Measurements from ENCODE around the gene CACNA2D2. TPM values are rescaled to one million over a fixed set of nuclear protein-coding genes. Genes with fewer than 3 reads are reported as not detected.

The CACNA2D2 gene
- polyA plus RNA-seq, 1 of the 3 experiments (the other 2 are of a cell fraction): 1.1 TPM

DNA sequence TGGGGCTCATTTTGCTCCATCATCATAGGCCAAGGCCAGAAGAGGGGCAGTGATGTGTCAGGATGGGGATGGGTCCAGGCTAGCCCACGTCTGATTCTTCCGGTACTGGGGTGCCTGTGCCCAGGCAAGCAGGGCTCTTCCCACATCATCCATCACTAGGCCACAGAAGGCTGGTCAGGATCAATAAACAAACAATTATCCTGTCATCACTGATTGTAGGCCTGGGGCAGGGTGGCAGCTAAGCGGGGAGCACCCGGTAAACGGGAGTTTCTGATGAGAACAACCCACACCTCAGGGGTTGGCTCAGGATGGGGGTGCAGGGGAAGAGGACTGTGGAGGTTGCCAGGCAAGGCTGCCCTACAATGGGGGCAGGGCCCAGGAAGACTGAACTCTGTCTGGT is 18.1 kb upstream of the CACNA2D2 start:
- H3F3A ChIP-seq (replicated peaks; ENCODE audit: insufficient read depth): no peaks in the 10 kb centered on the region
- H3K36me3 ChIP-seq (replicated peaks in 1 of 2; ENCODE audit: control insufficient read depth in 1 of 2, insufficient read depth in 2 of 2, low read length in 1 of 2): no peaks in the 10 kb centered on the region
- H2AFZ ChIP-seq (ENCODE audit: low read depth): no peak overlapping the region
- no peak overlapping the region for H3K4me2 ChIP-seq
- no peaks in the 10 kb centered on the region for H4K20me1 ChIP-seq (ENCODE audit: insufficient read depth)
- peaks cover 21% of the 10 kb centered on the region; the same call in 1 of the 2 replicates for H3K27me3 ChIP-seq (ENCODE audit: insufficient read depth)
- POLR2A ChIA-PET: no interaction called here
- no peak overlapping the region for H3K9ac ChIP-seq
- H3K4me3 ChIP-seq (ENCODE audit: low read depth in 2 of 2, low read length in 1 of 2): no peak overlapping the region
- no peaks in the 10 kb centered on the region for H3K9me3 ChIP-seq
- no peak overlapping the region for H3K27ac ChIP-seq (ENCODE audit: low read depth in 2 of 2, low read length in 1 of 2)
- no peak for DNase-seq
- WGBS (ENCODE audit: low lambda C conversion rate): 45% methylated on average over 5 of the region's 5 CpGs
- peaks cover 0 to 59% of the 10 kb centered on the region in 2 experiments; a peak in 2 of 4 replicates for H3K4me1 ChIP-seq (ENCODE audit: control insufficient read depth in 1 of 2, insufficient read depth in 2 of 2, low read depth in 1 of 2, low read length in 1 of 2)
- TF ChIP-seq, protein P1, sequence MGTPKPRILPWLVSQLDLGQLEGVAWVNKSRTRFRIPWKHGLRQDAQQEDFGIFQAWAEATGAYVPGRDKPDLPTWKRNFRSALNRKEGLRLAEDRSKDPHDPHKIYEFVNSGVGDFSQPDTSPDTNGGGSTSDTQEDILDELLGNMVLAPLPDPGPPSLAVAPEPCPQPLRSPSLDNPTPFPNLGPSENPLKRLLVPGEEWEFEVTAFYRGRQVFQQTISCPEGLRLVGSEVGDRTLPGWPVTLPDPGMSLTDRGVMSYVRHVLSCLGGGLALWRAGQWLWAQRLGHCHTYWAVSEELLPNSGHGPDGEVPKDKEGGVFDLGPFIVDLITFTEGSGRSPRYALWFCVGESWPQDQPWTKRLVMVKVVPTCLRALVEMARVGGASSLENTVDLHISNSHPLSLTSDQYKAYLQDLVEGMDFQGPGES (IDR thresholded peaks at IDR 0.05; ENCODE audit: low read depth, low read length): no peak
- no peak for TF ChIP-seq YY1 (IDR thresholded peaks at IDR 0.05; ENCODE audit: low read depth)
- TF ChIP-seq RXRA (IDR thresholded peaks at IDR 0.05; ENCODE audit: borderline replicate concordance, low read depth): no peak
- TF ChIP-seq, protein P2, sequence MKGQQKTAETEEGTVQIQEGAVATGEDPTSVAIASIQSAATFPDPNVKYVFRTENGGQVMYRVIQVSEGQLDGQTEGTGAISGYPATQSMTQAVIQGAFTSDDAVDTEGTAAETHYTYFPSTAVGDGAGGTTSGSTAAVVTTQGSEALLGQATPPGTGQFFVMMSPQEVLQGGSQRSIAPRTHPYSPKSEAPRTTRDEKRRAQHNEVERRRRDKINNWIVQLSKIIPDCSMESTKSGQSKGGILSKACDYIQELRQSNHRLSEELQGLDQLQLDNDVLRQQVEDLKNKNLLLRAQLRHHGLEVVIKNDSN (IDR thresholded peaks at IDR 0.05; ENCODE audit: borderline replicate concordance, low read depth): no peak
- no peak for TF ChIP-seq GABPA (IDR thresholded peaks at IDR 0.05; ENCODE audit: low read depth)
- no peaks in the 10 kb centered on the region for H3K9me2 ChIP-seq
- CTCF ChIA-PET: interaction anchor here (0.6 to 8.8 kb wide), 8 partner anchors 13 to 223 kb away, joined by 3 to 114 read pairs (median 6); no protein-coding TSS in a partner anchor
- H3K79me2 ChIP-seq (ENCODE audit: insufficient read depth): no peaks in the 10 kb centered on the region

DNA sequence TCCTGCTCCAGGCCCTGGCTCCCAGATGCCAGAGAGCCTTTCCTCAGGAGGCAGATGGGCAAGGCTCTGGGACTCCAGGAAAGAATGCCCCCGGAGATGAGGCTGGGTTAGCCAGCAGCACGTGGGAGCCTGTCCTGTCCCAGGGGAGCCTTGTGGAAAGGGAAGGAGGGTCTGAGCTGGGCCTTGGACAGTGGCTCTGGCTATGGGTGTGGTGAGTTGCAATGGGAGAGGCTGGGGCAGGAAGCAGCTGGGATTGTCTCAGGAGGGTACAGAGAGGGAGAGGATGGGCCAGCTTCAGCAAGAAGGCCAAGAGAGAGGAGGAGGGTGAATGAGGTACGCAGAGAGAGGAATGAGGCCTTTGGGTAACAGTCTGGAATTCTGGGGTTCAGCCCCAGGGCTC is 17.4 kb upstream of the CACNA2D2 start:
- peaks cover 21% of the 10 kb centered on the region; the same call in 1 of the 2 replicates for H3K27me3 ChIP-seq (ENCODE audit: insufficient read depth)
- H4K20me1 ChIP-seq (ENCODE audit: insufficient read depth): no peaks in the 10 kb centered on the region
- H3K9me3 ChIP-seq: no peaks in the 10 kb centered on the region
- no peak overlapping the region for H3K9ac ChIP-seq
- no peak for TF ChIP-seq EP300 (IDR thresholded peaks at IDR 0.05; ENCODE audit: borderline replicate concordance in 1 of 2, low read depth in 1 of 2, low read length in 1 of 2)
- TF ChIP-seq, protein P3, sequence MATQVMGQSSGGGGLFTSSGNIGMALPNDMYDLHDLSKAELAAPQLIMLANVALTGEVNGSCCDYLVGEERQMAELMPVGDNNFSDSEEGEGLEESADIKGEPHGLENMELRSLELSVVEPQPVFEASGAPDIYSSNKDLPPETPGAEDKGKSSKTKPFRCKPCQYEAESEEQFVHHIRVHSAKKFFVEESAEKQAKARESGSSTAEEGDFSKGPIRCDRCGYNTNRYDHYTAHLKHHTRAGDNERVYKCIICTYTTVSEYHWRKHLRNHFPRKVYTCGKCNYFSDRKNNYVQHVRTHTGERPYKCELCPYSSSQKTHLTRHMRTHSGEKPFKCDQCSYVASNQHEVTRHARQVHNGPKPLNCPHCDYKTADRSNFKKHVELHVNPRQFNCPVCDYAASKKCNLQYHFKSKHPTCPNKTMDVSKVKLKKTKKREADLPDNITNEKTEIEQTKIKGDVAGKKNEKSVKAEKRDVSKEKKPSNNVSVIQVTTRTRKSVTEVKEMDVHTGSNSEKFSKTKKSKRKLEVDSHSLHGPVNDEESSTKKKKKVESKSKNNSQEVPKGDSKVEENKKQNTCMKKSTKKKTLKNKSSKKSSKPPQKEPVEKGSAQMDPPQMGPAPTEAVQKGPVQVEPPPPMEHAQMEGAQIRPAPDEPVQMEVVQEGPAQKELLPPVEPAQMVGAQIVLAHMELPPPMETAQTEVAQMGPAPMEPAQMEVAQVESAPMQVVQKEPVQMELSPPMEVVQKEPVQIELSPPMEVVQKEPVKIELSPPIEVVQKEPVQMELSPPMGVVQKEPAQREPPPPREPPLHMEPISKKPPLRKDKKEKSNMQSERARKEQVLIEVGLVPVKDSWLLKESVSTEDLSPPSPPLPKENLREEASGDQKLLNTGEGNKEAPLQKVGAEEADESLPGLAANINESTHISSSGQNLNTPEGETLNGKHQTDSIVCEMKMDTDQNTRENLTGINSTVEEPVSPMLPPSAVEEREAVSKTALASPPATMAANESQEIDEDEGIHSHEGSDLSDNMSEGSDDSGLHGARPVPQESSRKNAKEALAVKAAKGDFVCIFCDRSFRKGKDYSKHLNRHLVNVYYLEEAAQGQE (IDR thresholded peaks at IDR 0.05; ENCODE audit: low read depth, low read length): no peak
- no peak for TF ChIP-seq YY1 (IDR thresholded peaks at IDR 0.05; ENCODE audit: low read depth)
- no peaks in the 10 kb centered on the region for H3K79me2 ChIP-seq (ENCODE audit: insufficient read depth)
- ChIA-PET CTCF (interaction anchor here (0.6 to 8.8 kb wide), 4 partner anchors 13 to 223 kb away, joined by 4 to 114 read pairs (median 14); no protein-coding TSS in a partner anchor), POLR2A (no interaction called here)
- H2AFZ ChIP-seq (ENCODE audit: low read depth): no peak overlapping the region
- no peak overlapping the region for H3K4me2 ChIP-seq
- no peak overlapping the region for H3K4me3 ChIP-seq (ENCODE audit: low read depth in 2 of 2, low read length in 1 of 2)
- 36% methylated on average over 3 of the region's 3 CpGs for WGBS (ENCODE audit: low lambda C conversion rate)
- no peaks in the 10 kb centered on the region for H3K9me2 ChIP-seq
- H3F3A ChIP-seq (replicated peaks; ENCODE audit: insufficient read depth): no peaks in the 10 kb centered on the region
- H3K27ac ChIP-seq (ENCODE audit: low read depth in 2 of 2, low read length in 1 of 2): no peak overlapping the region
- no peak for DNase-seq
- H3K4me1 ChIP-seq (ENCODE audit: control insufficient read depth in 1 of 2, insufficient read depth in 2 of 2, low read depth in 1 of 2, low read length in 1 of 2): peaks cover 0 to 61% of the 10 kb centered on the region in 2 experiments; a peak in 2 of 4 replicates
- H3K36me3 ChIP-seq (replicated peaks in 1 of 2; ENCODE audit: control insufficient read depth in 1 of 2, insufficient read depth in 2 of 2, low read length in 1 of 2): no peaks in the 10 kb centered on the region

Data from SK-N-SH (cell line).